ENCODE results near the gene CACNA1C.

Gene CACNA1C

DNA sequence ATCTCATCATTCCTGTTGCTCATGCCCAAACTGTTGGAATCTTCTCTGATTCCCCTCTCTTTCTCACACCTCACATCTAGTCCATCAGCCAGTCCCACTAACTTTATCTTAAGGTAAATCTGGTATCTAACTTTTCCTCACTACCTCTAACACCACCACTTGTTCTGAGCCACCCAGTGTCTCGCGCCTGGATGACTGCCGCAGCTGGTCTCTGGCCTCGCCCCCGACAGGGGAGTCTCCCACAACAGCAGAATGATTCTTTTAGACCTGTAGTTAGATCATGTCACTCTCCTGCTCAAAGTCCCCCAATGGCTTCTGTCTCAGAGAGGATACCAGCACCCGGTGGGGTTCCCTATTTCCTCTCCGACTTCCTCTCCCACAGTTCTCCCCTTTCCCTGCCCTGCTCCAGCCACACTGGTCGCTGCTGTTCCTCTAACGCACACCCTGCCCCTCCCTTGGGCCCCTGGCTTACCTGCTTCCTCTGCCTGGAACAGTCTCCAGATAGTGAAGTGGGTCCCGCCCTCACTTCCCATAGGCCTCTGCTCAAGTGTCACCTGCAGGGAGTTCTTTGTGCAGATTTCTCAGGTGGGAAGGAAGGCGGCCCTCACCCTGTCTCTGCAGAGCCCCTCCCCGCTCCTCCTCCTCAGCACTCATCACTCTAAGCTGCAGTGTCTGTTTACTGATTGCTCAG lies 403.5 kb downstream of the CACNA1C start:
- DNase-seq (ENCODE audit: low spot score), result no peak

DNA sequence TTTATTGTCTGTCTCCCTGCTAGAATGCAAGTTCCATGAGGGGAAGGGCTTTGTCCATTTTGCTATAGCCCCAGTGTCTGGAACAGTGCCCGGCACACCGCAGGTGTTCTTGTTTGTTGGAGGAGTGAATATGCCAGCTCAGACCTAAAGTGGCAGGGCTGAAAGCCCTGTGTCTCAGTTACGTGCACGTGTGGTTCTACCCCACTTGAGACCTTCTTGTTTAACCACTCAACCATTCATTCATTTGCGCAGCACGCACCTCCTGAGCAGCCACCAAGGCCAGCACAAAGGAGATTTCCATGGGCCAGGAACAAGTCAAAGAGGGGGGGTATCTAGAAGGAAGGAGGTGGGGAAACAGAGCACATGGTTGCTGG lies 404.0 kb downstream of the CACNA1C start:
- no peak for DNase-seq (ENCODE audit: low spot score)

DNA sequence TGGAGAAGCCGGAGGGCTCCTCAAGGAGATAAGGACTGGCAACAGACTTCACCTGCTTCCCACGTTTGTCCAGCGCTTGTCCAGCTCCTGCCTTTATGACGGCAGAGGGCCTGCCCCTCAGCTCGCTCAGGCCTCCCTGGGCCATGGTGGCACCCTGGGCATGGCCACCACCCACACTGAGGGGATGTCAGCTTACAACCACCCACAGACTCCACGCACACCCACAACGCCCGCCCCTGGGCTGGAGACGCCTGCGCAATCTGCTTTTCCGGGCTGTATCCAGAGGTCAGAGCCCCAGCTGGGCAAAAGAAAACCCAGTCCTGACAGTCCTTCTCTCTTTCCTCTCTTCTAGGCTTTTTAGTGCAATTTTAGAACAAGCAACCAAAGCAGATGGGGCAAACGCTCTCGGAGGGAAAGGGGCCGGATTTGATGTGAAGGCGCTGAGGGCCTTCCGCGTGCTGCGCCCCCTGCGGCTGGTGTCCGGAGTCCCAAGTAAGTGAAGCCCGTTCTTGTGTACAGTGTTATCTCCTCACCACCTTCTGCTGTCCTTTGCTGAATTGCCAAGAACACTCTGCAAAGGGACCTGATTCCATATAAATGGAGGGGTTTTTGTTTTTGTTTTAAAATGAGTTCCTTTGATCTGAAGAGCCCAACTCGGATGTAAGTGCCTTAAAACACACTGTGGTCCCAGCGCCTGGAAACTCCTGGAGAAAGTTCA lies 404.6 kb downstream of the CACNA1C start:
- DNase-seq (ENCODE audit: low spot score), result no peak

DNA sequence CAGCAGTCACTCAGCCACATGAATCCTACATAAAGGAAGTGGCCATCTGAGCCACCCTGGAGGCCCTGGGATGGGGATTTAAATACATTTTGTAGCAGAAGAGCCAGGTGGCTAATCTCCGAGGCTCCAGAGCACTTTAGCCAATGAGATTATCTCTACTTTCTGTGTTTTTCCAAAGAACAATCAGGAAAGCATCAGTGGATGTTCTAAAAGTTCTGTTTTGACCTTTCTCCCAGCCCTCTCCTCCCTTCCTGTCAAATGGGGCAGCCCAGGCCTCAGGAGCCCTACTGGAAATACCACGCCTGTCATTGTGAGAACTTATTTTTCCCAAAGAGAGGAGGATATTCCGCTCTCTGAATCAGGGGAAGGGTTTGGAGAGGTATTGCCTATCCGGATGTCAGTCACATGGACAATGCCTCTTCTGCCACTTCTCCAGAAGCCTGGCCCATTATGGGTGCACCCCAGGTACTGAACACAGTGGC lies 405.2 kb downstream of the CACNA1C start:
- no peak for DNase-seq (ENCODE audit: low spot score)

DNA sequence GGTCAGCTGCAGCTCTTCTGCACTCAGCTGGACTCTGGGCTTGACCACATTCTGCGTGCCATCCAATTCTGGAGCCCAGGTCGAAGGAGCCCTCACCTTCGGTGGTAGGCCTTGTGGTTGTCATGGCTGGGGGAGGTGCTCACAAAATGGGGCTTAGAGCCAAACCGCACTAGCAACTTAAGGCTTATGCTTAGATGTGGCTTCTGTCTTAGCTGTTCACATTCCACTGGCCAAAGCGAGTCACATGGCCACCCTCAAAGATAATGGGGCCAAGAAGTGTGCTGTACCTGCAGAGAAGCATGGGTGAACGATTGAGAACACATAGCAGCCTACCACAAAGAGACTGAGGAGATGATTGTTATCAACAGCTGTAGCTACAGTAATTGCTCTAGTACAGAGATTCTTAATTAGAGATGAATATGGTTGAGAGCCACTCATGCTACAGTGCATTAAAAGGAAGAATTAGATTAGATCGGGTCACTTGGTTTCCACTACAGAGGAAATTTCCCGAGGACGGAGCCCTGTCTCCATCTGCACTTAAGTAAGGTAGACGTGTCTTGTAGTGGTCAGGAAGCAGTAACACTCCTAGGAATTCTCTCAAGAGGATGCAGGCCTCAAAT lies 407.4 kb downstream of the CACNA1C start:
- no peak for DNase-seq (ENCODE audit: low spot score)

DNA sequence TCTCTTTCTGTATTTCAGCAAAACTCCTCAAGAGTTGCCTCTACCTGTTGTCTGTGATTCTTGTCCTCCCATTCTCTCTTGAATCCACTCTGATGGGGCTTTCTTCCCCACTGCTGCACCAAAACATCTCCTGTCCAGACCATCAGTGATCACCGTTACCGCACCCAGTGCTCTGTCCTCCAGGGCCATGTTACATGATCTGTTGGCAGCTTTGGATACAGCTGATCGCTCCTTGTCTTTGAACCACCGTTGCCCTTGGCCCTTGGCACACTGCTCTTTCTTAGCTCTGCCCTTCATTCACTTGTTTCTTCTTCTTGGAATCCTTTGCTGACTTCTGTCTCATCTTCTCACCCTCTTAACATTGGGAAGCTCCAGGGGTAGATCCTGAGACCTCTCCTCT lies 408.3 kb downstream of the CACNA1C start:
- DNase-seq (ENCODE audit: low spot score), result no peak

DNA sequence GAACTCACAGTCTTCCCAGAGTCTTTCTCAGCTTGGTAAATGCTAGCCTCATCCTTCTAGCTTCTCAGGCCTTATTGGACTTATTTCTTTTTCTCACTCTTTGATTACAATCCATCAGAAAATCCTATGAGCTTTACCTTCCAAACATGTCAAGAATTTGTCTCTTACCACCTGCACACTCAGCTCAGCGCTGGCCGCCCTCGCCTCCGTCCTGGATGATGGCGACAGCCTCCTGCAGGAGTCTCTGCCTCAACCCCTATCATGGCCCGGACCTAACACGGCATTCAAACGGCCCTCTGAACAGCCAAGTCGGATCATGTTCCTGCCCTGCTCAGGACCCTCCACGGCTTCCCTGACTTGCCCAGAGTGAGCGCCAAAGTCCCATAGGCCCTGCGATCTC lies 408.9 kb downstream of the CACNA1C start:
- no peak for DNase-seq (ENCODE audit: low spot score)

DNA sequence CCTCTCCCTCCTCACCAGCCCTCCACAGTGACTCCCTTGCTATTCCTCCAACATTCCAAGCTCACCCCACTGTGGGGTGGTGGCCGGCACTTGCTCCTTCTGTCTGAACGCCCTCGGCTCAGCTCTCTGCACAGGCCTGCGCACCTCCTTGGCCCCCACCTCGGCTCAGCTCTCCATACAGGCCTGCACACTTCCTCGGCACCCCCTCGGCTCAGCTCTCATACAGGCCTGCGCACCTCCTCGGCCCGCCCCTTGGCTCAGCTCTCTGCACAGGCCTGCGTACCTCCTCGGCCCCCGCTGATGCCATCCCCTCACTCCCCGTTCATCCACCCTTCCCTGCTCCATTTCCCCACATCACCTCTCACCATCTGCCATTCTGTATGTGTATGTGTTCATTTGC lies 409.3 kb downstream of the CACNA1C start:
- DNase-seq (ENCODE audit: low spot score), result no peak

DNA sequence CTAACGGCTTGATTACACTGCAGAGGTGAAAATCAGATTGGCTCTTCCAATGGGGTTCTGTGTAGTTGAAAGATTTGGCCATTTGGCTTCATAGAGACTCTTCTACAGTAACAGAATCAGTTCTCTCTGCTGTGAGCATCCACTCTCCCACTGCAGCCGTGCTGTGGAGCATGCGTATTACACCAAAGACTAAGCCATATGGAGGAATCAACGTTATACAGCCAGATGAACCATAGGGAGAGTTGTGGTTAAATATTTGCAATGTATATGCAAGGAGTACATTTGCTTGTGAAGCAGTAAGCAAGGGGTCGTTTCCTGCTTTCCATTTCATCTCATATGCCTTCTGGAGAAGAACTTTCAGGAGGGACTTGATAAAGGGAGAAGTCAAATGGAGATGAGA lies 410.9 kb downstream of the CACNA1C start:
- no peak for DNase-seq (ENCODE audit: low spot score)

DNA sequence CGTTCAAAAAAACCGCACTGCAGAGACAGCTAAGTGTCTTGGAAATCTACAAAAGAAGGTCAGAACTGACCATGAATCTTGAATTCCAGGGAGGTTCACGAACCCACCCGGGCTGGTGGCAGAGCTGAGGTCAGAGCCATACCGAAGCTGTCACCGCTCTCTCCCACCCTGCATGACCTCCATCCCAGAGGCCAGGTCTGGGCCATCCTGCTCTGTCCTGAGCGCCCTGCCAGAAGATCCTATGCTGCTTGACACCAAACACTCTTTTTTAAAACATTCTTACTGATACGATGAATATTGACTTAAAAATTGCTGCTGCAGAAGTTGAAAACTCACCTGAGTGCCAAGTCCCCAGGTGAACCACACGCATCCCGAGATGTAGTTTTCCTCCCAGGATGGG lies 412.9 kb downstream of the CACNA1C start:
- no peak for DNase-seq (ENCODE audit: low spot score)

DNA sequence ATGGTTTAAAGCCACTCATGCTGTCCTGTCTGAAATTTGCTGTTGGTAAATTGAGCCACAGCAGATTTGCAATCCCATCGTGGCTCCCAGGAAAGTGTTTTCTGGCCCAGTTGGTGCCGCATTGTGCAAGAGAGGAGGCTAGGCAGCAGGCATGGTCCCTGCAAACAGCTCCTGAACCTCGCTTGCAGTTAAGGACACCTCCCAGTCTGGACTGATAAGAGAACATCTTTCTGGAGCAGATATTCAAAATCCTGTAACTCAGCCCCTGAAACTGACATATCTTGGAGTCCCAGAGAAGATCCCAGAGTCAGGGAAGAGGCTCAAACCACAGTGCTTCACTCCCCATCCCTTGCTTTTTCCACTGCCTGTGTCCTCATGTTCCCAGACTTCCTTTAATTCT lies 413.4 kb downstream of the CACNA1C start:
- DNase-seq (ENCODE audit: low spot score), result no peak

DNA sequence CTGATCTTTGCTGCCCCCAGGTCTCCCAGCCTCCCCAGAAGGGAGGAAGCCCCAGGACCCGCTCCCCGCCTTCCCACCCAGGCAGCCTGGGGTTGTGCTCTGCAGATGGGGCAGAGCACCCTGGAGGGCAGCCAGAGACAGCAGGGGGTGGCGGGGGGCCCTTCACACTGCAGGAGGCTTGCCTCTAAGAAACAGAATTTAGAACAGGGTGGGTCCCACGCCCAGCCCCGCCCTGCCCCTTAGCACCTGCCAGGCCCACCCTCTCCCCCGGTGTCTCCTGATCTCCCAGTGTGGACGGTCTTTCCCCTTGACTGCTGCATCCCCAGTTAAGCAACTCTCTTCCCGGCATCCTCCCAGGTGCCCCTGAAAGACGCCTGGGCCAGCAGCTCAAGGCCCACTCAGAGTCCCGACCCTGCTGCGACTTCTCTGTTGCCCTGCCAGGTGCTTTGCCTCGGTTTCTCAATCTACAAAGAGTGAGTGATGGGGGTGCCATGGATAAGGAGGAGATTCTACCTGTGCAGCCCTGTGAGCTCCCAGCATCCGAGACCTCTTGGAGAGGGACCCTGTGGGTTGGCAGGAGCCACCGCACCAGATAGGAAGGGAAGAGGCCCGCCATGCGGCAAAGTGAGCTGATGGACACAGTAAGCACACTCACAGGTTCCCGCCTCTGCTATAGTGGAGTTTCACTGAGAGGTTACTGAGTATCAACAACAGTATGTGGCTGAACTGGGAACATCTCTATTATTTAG lies 414.8 kb downstream of the CACNA1C start:
- DNase-seq (ENCODE audit: low spot score), result no peak

DNA sequence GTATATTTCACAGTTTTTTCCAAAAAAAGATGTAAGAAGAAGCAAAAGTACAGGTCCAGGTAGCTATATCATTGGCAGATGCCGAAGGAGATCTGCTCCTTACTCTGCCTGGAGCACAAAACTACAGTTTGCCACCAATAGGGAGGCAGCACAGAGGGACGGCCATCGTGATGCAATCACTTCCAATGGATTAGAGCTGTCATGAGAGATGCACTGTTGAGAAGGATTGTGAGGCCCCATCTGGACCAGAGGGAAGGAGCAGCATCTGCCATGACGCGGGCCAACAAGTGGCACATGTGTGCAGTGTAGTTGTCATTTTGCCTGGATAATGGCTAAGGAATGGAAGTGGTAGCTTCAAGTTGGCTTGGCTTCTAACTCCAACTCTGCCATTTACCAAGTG lies 423.2 kb downstream of the CACNA1C start:
- no peak for DNase-seq (ENCODE audit: low spot score)

DNA sequence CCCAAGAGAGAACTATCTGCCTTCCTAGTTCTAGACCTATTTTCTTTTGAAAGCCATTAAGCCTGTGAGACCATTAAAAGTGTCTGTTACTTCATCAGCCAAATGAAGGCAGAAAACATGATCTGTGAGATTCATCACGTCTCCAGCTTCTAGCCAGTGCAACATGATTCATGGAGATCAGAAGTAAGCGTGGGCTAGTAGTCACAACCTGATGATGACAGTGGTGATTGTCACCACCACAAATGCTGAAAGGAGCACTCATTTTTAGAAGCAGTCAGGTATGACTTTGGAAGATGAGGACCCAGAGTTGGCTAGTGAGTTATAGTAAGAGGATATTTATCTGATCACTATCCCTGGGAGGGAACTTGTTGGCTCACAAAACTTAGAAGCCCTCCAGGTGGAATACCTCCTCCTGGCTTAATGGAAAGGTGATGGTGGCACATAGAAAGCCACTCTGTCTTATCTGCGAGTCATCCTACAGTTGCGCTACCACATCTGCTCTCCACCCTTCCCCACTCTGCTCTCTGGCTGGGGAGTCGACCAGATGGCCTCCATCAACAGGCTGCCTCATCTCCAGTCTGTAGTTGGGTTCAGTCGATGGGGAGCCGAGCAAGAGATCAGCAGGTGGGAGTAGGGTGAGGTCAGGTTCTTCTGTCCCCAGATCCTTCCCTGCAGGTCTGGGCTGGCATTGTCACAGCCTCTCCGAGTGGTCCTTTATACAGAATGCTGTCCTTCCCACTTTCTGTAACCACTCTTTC lies 424.4 kb downstream of the CACNA1C start:
- no peak for DNase-seq (ENCODE audit: low spot score)

DNA sequence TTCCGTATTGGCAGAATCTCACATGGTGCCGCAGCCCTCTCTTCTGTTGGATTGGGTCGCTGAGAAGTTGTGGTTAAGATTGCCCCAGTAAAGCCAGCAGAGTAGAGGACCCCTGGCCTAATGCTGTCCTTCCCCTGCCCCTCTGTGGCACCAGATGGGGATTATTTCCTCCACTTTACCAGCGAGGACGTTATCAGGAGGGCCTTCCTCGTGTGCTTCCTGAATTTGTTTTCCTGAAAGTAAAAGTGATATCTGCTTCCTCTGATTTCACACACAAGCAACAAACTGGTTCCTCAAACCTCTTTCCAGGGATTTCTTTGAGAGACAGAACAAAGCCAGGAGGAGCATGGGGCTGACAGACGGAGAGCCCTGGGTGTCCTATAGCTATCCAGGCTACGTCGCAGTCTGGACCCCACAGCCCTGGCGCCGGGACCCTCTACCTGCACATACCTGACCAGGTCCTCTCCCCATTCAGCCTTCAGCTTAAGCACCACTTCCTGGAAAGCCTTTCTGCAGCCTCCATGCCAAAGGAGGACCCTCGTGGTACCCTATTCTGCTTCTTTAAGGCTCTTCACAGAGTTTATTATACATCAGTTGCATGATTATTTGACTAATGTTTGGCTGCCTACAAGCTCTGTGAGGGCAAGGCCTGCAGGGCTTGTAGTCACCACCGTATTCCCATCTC lies 427.2 kb downstream of the CACNA1C start:
- no peak for DNase-seq (ENCODE audit: low spot score)

DNA sequence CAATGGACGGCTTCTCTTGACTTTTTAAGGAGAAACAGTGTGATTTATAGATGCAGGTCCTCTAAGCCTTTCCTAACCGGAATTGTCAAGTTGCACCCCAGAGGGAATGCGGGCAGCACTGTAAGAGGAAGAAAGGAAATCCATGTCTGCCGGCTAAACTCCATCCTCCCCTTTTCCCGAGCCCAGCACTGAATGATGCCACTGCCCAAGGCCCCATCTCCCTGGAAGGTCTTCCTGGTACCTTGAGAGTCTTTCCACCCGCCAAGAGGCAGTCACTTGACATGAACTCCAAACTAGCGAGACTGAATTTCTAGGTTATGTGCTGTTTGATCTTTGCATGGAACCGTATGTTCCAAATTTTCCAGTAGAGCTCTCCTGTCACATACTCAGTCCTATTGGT lies 428.6 kb downstream of the CACNA1C start:
- DNase-seq (ENCODE audit: low spot score), result no peak

DNA sequence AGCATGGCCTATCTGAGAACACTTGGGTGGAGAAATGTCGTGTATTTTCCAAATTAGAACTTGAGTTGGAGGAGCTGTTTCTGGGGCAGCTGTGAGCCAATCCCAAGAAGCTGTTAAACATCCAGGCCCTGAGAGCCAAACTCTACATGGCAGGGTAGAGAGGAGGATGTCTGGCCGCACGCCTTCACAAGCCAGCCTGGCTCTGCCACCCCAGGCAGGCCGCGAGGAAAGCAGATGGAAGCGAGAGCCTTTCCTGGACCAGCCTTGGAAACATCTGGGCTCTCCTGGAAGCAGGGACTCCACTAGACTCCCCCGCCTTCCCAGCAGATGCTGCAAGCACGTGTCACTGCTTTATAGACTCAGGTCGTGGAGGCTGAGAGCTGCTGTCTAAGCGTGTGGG lies 429.2 kb downstream of the CACNA1C start:
- no peak for DNase-seq (ENCODE audit: low spot score)

DNA sequence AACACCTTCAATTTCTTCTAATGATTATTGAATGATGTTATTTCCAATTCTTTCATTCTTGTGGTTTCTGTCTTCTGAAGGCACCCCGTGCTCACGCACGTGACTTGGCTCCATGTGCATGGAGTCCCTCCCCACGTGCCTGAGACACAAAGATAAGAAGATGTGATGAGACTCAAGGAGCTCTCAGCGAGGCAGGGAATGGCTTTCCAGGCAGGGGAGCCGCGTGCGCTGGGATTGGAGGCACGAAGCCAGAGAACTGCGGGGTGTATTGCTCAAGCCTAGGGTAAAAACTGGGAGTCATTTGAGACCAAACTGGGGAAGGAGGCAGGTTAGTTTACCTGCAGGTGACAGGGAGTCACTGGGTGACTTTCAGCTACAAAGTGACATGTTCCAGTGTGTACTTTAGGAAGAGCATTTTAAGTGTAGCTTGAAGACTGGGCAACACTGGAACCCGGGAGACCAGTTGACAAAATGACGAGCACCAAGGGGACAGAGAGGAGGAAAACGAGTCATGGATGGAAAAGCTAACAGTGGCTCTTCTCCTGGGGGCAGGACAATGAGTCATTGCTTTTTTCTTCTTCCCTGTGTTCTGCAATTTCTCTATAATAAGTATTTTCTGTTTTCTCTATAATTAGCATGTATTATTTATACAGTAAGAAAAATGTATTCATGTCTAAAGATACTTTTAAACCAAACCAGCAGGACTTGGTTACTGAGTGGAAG lies 430.3 kb downstream of the CACNA1C start:
- DNase-seq (ENCODE audit: low spot score), result no peak

DNA sequence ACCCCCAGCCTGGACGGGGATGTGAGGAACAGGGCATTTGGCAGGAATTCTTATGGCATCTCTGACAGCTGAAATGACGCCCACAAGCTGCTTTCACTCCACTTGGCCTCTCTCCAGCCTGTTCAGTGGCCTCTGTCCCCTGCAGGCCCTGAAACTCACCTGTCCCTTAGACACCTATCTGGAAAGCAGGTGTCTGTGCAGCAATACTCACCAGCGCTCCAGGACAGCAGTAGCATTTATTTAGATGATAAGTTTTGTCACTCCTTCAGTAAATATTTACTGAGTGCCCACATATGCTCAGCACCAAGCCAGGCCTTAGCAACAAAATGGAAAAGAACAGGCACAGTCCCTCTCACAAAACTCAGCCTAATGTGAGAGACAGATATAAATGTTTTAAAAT lies 430.9 kb downstream of the CACNA1C start:
- DNase-seq (ENCODE audit: low spot score), result no peak

DNA sequence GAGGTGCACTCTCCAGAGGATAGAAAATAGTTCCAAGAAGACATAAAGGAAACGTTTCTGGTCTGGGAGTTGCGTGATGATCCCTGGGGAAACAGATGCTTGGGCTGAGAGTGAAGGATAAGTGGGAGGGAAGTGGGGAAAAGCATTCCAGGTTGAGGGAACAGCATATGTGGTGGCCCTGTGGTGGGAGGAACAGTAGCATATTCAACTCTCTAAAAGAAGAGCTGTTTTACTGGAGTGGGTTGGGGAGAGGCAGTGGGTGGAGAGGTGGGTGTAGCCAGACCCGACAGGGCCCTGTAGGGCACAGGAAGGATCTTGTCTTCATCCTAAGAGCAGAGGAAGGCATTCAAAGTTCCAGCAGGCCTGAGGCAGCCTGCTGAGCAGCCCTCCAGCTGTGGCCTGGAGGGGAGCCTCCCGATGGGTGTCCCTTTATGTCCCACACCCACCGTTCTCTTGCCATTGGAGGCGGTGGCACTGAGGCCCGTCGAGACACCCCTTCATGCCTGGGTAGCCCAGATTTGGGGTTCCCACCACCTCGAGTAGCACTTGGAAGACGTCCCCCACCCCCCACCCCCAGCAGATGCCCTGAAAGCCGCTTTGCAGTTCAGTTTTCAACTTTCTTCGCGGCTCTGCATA lies 431.5 kb downstream of the CACNA1C start:
- no peak for DNase-seq (ENCODE audit: low spot score)
